ENCODE results near the gene CDCA7.

DNA sequence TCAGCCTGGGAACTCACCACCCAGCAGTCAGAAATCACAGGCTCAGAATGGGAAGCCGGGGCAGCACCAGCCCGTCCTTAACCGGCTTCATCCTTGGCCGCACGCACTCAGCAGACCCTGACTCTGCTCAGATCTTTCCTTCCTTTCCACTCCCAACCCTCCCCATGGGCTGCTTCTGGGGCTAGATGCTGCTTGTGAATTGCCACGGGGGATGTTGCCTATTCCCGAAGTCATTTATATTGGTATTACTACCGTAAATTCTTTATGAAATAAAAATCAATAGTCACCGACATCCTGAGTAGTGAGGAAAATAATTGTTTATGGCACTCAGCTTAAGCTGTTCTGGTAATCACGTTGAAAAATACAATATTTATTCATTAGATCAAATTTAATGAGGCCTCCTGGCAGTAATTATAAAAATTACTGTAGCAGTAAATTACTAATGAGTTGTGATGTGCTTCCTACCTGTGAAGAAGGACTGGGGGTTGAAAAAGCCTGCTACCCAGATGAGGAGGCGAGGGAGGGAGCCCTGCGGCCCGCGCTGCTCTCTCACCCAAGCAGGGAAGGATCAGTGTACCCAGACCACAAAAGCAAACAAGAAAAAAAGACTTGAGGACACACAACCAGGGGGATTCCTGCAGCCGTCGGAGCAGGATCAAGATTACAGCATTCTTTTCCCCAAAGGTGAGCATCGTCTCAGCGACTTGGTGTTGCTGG, 31.5 kb downstream of the CDCA7 start:
- TF ChIP-seq, protein P1, sequence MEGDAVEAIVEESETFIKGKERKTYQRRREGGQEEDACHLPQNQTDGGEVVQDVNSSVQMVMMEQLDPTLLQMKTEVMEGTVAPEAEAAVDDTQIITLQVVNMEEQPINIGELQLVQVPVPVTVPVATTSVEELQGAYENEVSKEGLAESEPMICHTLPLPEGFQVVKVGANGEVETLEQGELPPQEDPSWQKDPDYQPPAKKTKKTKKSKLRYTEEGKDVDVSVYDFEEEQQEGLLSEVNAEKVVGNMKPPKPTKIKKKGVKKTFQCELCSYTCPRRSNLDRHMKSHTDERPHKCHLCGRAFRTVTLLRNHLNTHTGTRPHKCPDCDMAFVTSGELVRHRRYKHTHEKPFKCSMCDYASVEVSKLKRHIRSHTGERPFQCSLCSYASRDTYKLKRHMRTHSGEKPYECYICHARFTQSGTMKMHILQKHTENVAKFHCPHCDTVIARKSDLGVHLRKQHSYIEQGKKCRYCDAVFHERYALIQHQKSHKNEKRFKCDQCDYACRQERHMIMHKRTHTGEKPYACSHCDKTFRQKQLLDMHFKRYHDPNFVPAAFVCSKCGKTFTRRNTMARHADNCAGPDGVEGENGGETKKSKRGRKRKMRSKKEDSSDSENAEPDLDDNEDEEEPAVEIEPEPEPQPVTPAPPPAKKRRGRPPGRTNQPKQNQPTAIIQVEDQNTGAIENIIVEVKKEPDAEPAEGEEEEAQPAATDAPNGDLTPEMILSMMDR (IDR thresholded peaks at IDR 0.05 in 4 of 5, conservative IDR thresholded peaks at IDR 0.05 in 1 of 5), result no peak
- TF ChIP-seq POLR2A (IDR thresholded peaks at IDR 0.05), result no peak
